ENCODE measurements around the gene CABS1.

CABS1 gene

DNA sequence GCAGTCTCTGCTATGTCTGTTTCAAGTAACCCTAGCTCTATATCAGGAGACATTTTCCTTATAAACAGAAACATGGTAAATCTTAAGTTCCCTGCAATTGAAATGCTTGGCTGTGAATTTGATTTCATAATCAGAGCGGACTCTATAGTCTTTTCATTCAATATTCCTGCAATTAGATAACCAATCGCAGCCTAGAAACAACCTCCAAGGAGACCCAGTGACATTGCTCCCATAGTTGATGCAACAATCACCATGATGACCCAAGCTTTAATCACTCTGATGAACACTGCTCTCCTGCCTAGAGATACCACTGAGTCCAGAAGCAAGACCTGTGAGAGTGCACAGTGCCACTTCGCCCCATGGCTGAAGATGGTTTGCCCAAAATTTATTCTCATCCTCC lies at the start of gene CABS1:
Gene CABS1 (plus strand): TSS at position 301 of the 400 bp plus-strand sequence. CDS start 59 bp downstream, at position 360.
- DNase-seq (ENCODE audit: low spot score), result no peak

DNA sequence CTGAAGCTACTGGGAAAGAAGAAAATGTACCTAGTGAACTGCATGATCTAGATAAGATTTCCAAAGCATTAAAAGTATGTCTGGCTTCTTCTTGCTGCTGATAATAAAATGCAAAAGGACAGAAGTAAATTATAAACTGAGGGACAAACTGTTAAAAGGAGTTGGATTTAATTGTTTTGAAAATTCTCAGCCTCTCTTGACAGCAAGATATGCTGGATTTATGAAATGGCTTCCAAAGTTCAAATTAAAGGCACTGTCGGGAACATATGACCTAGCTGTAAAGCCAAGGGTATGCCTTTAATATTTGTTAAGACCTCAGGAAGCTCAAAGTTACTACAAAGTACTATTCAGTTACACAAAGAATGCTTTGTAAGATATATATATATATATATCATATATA lies 46.1 kb upstream of the CABS1 start:
- DNase-seq (ENCODE audit: low spot score), result no peak

DNA sequence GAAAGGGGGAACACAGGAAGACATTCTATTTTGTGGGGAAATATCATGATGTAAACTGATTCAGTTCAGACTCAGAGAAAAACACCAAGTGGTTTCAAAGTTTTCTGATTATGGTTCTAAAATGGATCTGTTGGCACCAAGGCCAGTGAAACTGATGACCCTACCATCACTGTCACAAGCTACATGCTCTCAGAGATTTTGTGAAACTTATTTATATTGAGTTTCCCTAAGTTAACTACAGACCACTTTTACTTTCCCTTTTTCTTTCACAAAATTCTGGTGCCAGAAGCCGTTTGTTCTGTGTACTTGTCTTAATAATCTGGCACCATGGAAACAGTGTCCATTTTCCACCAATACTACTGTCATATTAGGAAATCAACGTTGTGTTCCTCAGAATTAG lies 43.4 kb upstream of the CABS1 start:
- no peak for DNase-seq (ENCODE audit: low spot score)

DNA sequence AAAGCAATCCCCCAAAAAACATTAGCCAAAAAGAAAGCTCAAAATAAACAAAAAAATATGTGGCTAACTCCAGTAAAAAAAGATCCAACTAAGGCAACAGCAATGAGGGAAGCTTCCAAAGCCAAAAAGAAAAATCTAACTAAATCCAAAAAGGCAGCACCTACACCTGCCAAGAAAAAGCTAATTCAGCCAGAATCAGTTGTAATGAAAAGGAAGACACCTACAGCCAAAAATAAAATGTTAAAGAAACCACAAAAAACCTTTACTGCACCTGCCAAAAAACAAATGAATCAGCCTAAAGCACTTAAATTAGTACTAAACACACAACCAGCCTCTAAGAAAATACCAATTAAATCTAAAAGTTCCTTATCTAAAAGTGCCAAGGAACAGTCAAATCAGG lies 37.2 kb upstream of the CABS1 start:
- DNase-seq (ENCODE audit: low spot score), result no peak

DNA sequence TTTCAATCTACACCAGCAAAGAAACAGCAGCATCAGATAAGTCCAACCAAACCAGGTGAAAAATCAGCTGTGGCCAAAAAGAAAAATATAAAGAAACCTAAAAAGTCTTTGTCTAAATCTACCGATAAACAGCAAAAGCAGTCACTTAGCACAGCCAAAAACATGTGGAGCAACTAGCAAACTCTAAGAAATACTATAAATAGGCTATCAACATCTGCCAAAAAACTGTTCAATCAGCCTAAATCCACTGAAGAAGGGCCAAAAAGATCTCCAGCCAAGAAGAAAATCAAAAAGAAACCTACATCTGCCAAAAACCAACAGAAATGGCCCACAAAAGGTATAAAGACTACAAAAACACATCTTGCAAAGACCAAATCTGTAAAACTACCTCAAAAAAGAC lies 36.7 kb upstream of the CABS1 start:
- no peak for DNase-seq (ENCODE audit: low spot score)

DNA sequence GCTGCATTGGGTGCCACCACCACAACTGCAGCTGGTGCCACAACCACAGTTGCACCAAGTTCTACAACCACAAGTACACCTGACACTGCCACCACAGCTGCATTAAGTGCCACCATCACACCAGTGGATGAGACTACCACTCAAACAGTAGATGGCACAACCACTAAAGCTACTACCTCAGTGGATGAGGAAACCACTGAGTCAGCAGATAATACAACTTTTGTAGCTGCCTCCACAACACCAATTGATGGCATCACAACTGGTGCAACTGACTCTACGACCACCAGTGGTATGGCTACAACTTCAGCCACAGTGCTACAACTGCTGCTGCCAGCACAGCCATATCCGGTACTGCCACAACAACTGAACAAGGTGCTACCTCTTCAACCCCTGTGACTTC lies 35.1 kb upstream of the CABS1 start:
- DNase-seq (ENCODE audit: low spot score), result no peak

DNA sequence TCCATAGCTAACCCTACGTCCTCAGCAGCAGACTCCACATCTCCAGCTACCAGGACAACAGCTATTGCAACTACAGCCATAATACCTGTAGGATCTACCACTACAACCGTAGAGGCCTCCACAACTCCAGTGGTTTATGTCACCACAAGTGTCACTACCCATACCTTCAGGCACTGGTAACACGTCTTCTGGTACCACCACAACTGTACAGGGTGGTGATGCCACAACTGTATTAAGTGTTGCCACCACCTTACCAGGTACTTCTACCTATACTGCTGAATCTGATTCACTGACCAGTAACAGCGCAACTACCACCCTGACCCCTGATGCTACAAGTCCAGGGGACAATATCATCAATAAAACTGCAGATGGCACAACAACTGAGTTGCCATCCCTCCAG lies 34.6 kb upstream of the CABS1 start:
- DNase-seq (ENCODE audit: low spot score), result no peak

DNA sequence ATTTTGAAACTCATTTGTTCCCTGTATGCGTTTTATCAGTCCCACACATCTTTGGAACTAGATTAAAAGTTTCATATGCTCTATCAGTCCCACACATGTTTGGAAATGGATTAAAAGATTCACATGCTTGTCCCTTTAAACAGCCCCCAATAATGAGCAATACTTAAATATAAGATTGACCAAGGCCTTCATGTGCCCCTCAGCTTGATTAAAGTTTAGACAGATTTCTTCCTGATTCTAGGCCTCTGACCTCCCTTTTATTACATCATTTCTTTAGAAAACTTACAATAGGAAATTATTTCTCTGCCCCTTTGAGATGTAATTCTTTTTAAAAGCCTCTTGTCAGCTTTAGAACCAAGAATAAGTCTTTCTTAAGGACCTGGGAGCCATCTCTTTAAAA lies 31.7 kb upstream of the CABS1 start:
- DNase-seq (ENCODE audit: low spot score), result no peak

DNA sequence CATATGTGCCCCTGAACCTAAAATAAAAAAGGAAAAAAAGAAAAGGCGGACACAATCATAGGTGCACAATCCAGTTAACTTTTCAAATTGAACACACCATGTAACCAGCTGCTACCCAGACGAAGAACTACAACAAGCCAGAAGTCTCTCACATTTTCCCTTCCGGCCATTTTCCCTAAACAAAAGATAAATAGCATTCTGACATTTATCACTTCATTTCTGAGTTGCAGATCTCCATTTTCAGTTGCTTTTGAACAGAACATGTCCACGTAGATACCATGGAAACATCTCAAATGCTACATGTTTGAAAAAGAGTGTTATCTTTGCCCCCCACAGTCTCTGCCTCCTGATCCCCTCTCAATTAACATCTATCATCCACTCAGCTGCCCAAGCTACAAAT lies 29.2 kb upstream of the CABS1 start:
- DNase-seq (ENCODE audit: low spot score), result no peak

DNA sequence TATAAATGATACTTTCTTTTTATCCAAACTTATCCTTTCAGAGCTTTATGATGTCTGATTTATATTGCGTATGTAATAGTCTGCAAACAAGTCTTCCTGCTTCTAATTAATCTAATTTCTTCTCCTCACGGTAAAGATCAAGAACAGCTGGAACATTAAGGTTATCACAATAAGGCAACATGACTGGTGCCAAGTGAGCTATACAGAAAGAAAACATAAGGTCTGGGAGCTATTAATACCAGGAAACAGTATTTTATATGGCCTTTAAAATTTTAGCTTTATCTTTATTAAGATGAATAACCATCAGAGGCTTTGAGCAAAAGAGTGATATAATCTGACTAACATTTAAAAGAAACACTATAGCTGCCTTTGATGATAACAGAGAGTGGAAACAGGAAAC lies 28.7 kb upstream of the CABS1 start:
- DNase-seq (ENCODE audit: low spot score), result no peak

DNA sequence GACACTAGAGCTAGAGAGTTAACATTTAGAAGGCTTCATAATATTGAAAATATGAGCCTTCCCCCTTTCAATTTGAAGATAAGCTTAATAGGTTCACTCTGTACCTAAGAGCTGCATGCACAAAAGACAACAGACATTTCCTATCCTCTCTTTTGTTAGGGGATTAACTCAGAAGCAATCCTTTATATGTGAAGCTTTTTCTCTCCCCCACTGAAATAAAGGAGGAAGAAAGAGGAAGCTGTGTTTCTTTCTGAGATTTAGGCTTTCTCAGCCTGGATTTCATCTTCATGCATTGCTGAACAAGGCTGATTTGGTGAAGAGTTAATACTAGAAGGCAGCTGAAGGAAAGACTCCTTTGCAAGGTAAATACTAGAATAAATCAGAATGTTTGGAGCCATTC lies 21.0 kb upstream of the CABS1 start:
- DNase-seq (ENCODE audit: low spot score), result no peak

DNA sequence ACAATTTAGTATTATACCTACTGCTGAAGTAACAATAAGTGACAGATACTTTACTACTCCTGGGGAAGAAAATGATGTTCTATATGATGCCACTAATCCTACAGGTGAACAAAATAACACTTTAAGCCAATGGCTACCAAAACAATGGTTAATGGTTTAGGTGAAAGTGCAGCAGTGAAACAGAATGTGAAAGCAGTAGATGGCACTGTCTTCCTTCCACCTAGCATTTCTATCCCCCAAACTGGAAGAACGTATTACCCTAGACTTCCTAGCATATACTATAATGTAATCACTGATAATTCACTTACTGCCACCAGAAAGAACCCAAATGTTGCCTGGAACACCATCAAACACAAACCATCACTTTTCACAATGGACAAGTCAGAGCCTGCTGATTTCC lies 18.9 kb upstream of the CABS1 start:
- no peak for DNase-seq (ENCODE audit: low spot score)

DNA sequence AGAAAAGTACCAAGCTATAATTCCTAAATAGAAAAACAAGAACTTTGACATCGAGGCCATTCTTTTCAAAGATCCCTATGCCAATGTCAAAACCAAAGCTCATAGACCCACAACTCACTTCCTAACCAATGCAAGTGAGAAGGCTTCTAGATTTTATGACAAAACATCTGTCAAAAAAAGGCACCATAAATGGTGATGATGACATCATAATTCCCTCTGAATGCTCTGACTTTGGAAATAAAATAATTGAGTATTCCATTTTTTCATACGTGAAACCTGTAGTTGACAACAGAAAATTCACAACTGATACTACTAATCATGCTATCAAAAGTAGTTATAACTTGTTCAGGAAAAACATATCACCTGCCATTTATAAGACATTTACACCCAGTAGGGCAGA lies 8.7 kb upstream of the CABS1 start:
- DNase-seq (ENCODE audit: low spot score), result no peak

DNA sequence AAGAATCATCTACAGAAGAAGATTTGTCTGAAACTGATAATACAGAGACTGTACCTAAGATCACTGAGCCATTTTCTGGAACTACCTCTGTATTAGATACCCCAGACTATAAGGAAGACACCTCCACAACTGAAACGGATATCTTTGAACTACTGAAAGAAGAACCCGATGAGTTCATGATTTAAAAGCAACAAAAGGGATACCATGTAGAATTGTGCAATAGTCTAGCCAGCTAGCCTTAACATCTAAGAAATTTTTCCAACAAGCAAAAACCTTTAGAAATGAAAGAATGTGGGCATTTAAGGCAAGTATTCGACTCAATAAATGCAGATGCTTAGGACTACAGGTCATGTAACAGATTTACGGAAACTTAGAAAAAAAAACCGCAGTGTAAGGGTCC lies 1.3 kb downstream of the CABS1 start:
- no peak for DNase-seq (ENCODE audit: low spot score)

DNA sequence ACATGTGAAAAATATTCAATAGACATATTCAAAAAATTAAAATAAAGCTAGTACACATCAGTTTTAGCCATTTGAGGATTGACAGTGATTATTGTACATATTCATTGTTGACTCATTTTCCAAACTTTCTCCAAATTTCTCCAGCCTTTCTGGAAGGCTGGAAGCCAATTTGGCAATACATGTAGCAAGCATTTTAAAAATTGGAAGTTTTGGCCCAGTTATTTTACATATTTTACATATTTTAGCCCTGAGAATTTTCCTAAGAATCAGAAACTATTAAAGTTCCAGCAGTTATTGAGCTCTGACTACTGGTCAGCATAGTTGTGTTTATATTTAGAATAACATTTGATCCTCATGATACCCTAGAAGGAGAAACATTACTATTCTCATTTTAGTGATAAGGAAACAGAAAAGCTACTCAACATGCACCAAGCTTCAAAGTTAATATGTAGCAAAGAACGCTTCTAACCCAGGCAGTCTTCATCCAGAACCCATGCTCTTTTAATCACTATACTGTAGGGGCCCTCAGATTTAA lies 3.2 kb downstream of the CABS1 start:
- DNase-seq (ENCODE audit: low spot score), result no peak

DNA sequence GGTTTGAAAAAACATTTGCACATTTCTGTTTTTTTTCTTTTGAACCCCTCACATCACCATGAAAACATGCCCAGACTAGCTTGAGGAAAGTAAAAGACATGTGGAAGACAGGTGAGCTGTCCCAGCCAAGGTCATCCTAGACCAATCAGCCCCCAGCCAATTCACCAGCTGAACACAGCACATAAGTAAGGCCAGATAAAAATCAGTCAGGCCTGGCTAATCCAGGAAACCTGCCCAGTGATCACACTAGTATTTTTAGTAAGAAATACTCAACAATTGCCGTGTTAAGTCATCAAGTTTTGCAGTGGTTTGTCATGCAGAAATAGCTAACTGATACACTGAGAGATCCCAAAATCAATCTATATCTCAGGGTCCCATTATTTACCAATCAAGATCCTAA lies 21.4 kb downstream of the CABS1 start:
- DNase-seq (ENCODE audit: low spot score), result no peak

DNA sequence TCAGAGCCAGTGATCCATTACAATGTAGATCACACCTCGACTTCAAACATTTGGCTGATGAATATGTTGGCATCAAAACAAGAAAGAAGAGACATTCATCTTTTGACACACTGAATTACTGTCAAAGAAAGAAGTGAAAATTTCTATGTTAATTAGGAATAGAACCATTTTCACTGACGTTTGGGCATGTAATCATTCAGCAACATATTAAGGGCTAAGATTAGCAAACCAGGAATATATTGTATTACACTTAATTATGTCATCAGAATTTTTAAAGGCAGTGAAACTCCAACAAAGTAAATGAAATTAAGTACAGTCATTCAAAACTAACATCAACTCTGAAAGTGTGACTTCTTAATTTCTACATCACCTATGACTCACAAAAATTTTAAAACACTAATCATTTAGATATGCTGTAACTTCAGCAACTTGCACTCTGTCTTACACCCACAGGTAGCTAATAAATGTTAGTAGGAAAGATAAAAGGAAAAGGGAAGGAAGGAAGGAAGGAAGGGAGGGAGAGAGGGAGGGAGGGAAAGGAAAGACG lies 24.4 kb downstream of the CABS1 start:
- DNase-seq (ENCODE audit: low spot score), result no peak

DNA sequence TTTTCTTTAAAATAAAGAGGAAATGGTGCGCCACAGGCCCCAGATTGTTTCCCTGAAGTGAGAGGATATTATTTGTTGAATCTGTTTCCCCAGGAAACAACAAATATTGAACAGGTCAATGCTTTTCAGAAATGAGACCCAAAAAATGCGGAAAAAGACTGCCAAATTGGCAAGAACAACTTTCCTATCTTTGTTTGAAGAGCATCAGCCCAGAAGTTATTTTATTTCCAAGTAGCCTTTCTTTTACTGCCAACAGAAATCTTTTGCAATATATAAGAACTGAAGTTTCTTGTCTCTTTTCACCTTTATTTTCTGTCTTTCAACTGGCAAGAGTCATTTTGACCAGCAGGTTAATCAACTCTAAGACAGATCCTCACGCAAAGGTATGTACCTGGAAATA lies 25.7 kb downstream of the CABS1 start, which contains the start of gene SMR3A:
Gene SMR3A (plus strand): TSS at position 301 of the 400 bp plus-strand sequence. CDS start 1,356 bp downstream, outside the sequence.
- no peak for DNase-seq (ENCODE audit: low spot score)

DNA sequence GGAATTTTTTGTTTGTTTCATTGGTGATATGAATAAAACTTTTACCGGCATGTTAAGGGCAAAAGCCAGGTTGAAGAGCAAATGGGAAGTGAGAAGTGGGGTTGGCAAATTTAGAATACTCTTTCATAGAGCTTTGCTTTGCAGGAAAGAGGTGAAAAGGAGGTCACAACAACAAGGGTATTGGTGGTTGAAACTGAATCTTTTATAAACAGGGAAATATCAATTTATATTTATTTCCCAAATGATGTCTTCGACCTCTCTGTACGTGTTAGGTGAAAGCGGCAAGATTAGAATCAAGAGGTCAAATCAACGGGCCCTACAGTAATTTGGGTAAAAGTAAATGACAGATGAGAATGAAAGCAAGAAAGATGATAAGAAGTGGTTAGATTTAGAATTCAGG lies 29.2 kb downstream of the CABS1 start:
- DNase-seq (ENCODE audit: low spot score), result no peak

DNA sequence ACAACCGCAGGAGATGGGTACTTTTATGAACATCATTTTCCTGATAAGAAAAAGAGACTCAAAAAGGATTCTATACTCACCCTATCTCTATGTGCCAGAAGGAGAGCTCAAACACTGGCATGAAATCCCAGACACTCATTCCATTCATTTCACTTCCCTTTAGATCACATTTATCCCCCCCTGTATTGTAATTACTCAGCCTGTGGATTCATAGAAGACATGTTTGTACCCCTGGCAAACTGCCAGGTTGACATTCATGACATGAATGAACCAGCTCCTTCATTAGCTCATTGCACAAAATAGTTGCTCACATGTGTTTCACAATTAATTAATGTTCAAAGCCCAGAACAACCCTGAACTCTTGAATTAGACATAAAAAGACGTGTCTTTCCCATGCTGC lies 30.7 kb downstream of the CABS1 start:
- DNase-seq (ENCODE audit: low spot score), result no peak

DNA sequence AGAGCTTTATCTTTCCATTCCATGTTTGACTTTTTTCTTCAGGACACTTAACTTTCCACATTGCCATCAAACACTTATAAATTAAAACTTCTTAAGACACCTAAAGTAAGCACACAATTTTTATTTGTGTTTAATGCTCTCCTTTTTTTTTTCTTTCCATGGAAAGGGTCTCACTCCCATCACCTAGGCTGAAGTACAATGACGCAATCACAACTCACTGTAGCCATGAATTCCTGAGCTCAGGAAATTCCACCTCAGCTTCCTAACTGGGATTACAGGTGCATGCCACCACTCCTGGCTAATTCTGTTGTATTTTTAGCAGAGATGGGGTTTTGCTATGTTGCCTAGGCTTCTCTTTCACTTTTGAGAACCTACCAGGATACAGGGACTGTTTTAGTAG lies 33.0 kb downstream of the CABS1 start:
- no peak for DNase-seq (ENCODE audit: low spot score)

DNA sequence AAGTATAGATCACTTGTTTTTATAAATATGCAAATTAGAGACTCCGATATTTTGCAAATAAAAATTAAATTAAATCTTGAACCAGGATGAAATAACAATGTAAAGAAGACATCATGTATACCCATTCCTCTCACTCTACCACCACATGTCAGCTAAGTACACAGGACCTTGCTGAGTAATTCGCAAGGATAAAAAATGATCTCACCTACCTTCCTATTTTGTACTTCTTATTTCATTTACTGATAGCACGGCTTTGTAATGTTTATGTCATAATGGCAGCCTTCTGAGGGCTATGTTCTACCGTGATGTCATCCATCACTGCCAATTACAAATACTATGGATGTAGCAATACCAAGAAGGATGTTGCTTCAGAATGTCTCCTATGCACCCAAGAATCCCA lies 37.2 kb downstream of the CABS1 start:
- no peak for DNase-seq (ENCODE audit: low spot score)

DNA sequence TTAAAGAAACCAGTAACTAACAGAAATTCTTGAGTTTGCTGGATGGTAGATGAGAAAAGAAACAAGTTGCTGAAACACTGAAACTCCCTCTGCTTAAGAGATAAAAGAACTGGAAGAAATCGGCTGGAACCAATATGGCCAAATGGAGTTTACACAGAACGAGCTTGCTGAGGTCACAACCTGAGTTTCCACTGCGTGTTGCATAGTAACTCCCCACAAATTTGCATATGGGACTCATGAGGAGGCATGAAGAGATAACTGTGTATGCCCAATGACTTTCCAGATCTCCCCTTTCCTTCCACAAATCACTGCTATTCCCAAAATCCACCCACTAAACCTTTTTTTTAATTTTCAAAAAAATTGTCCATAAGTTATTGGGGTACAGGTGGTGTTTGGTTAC lies 38.0 kb downstream of the CABS1 start:
- no peak for DNase-seq (ENCODE audit: low spot score)

DNA sequence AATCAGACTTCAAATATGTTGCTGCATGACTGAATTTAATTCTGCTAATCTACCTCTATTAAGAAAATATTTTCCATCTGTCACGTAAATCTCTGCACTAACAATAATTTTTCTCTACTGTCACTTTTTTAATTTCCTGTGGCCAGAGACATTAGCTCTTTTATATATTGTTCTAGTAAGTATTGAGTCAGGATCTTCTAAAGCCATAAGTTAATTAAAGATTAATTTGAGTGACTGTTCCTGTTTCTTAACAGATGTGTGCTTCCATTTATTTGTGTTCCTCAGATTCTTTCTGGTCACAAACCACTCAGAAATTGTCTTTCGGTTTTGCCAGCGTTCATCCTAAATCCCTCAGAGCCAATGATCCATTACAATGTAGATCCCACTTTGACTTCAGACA lies 45.8 kb downstream of the CABS1 start:
- no peak for DNase-seq (ENCODE audit: low spot score)
